HG03039 (cell line): ENCODE data around the gene GNB5.
A peak's percentile ranks its signal among the peaks of the same experiment; 100 is the strongest.
"Not testable (repeated sequence)": the region's sequence is repeated elsewhere in the genome, so short reads cannot be mapped to it uniquely, and the experiment has no call there.

Experiments used
- ATAC-seq: cut with Tn5 transposase; IDR thresholded peaks from one replicate; pipeline ENCODE4 v1.9.1; 2021; ENCODE audit warnings: mild to moderate bottlenecking, moderate library complexity; ENCODE audit not compliant: unreplicated experiment

GNB5 gene

DNA sequence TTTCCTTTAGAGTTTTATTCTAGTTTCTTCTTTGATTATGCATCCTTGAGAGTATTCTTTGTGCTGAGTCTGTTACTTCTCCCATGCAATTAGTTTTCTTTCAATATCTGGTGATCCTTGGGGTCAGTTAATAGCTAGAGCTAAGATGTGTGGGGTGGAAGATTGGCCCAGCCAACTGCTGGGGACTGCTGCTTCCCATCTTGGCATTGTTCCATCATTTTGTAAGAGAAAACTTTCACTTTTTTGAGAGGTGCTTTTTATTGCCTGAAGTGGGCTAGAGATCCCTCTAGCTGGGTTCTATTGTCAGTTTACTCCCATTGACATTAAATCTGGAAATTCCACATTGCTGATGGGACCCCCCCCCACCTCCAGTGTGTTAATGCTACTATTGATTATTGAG is 94.0 kb downstream of the GNB5 start:
- no peak for ATAC-seq

DNA sequence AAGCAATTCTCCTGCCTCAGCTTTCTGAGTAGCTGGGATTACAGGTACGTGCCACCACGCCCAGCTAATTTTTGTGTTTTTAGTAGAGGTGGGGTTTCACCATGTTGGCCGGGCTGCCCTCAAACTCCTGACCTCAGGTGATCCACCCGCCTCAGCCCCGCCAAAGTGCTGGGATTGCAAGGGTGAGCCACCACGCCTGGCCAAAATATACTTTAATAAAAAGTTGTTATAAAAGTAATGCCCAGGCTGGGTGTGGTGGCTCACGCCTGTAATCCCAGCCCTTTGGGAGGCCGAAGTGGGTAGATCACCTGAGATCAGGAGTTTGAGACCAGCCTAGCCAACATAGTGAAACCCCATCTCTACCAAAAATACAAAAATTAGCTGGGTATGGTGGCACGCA is 94.7 kb downstream of the GNB5 start:
- ATAC-seq, result not testable (repeated sequence)

DNA sequence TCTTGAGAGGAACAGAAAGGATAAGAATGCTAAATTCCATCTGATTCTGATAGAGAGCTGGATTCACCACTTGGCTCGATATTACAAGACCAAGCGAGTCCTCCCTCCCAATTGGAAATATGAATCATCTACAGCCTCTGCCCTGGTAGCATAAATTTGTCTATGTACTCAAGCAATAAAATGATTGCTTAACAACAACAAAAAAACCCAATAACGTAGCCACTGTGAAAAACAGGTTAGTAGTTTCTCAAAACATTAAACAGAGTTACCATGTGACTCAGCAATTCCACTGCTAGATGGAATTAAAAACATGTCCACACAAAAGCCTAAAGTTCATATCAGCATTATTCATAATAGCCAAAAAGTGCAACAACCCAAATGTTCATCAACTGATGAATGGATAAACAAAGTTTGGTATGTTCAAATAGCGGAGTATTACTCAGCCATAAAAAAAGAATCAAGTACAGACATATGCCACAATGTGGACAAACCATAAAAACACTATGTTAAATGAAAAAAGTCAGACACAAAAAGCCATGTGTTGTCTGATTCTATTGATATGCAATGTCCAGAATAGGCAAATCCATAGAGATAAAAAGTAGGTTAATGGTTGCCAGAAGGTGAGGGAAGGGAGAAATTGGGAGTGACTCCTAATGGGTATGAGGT is 95.5 kb downstream of the GNB5 start:
- no peak for ATAC-seq

GRCh38 chr15:52094811-52095584 is 96.2 kb downstream of the GNB5 start:
- no peak for ATAC-seq

DNA sequence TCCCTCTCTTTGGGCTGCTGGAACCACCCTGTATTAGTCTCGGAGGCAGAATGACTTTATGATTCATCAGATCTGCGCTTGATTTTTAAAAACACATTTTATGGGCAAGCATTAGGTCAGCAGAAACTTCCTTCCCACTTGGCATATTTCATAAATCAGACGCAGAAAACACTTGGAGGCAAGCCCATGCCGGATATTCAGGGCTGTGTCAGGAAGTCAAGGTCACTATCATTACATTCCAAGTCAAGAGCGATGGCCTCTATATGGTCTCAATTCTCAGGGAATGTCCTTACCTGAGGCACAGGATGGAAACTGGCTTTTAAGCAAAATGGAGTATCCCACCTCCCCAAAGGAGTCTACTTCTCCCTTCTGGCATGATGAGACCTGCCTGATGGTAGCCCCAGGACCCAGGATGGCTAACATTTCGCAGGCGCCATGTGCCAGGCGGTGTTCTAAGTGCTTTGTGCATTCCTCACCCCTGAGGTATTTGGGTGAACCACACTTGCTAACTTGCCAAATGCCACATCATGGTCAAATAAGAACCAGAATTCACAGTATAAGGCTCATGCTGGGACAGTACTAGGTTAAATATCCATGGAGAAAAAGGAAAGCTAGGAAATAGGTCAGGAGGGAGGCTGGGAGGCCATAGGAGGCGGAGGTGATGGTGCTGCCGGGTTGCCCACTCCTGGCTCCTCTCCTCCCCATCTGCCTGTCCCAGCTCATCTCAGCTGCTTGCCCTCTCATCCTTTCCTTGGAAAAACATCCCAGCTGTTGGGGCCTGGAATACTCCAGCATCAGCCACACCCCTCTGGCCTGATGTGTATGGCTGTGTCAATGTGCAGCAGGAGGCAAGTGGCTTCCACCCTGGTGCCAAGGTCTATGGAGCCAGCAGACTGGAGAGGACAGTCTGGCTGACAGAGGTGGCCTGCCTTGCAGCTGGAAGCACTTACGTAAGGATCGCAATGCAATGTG is 97.4 kb downstream of the GNB5 start:
- ATAC-seq, result no peak

- no peak for ATAC-seq
These were observed 98.0 kb downstream of the GNB5 start for GRCh38 chr15:52093167-52093538.

DNA sequence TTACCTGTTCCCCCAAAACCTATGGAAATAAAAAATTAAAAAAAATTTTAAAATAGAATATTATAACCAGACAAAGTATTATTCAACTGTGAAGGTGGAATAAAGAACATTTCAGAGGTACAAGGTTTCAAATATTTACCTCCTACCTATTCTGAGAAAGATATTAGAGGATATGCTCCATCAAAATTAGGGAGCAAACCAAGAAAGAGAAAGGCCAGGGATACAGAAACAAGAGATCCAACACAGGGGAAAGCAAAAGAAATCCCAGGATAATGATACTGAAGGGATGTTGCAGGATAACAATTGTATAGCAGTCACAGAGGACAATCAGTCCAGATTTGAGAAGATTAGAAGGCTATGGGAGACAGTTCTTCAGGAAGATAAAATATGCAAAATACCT is 101.0 kb downstream of the GNB5 start:
- ATAC-seq, result no peak

DNA sequence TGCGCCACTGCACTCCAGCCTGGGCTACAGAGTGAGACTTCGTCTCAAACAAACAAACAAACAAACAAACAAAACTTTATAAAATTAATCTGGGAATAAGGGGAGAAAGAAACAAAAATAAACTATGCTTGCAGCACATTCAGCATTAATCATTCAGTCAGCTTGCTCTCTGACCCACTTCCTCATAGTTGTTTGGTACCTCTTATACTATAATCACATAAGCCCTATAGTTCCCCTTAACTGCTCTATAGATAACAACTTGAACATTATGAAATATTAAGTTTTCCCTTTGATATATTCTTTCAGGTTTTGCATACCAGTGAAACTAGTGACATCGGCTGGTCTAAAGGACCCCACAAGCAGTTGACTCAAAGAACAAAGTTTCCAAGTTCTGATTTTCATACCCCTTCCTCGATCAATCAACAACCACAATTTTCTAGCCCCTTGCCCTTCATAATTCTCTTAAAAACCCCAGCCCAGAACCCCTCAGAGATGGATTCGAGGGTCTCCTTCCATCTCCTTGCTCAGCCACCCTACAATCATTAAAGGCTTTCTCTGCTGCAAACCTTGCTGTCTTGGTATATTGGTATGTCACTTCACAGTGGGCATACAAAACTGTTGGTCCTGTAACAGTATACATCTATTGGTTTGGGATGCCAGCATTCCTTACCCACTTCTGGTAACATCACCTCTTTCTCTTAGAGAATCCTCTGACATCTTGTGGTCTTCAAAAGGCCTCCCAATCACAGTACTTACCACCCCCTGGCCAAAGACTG is 105.0 kb downstream of the GNB5 start:
- no peak for ATAC-seq

DNA sequence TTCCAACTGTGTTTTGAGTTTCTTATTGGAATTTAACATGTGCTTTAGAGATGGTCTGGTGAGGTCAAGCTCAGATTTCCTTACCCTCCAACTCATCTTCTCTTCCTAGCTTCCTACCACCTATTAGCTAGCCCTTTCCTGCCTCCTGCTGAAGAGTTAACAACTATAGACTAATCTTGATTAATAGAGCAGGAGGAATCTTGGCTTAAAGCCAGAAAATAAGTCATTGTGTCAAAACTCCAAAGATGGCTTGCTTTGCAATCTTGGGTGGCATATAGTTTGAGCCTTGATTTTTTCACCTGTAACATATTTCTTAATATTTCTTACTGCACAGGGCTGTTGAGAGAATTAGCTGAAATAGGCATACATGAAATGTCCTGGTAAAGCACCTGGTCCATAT is 105.9 kb downstream of the GNB5 start:
- no peak for ATAC-seq

GRCh38 chr15:52083603-52084002 is 107.6 kb downstream of the GNB5 start:
- ATAC-seq, result no peak

- not testable (repeated sequence) for ATAC-seq
These were observed 108.2 kb downstream of the GNB5 start for GRCh38 chr15:52083037-52083359.

DNA sequence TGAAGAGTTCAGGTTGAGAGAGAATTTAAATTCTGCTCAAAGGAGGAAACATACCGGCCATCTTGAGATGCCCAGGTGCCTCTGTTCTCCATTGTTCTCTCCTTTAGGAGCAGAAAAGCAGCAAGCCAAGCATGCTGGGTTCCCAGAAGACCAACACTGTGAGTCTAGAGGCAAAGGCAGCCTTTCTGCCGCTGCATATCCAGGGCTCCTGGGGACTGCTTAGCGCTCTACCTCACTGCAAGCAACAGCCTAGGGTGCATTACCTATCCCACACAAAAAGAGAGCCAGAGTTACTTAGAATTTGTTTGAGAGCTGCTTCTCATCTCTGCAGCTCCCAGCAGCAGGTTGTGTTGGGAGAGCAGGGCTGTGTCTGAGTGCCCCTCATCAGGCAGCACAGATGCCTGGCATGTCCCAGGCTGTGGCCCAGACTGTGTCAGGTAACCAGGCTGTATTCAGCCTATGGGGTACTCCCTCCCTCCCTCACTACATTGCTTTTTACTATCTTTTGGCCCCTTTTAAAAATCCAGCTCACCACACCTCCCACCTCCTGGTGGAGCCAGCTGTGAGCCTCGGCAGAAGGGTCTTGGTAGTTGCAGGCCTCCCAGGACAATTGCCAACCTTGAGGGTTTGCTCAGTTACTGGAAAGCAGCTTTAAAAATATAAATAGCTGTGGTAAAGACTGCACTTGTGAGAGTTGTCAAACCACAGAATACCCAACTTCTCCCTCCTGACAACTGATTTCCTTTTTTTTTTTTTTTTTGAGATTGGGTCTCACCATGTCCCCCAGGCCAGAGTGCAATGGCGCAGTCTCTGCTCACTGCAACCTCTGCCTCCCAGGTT is 108.8 kb downstream of the GNB5 start:
- peak; percentile 70 for ATAC-seq

DNA sequence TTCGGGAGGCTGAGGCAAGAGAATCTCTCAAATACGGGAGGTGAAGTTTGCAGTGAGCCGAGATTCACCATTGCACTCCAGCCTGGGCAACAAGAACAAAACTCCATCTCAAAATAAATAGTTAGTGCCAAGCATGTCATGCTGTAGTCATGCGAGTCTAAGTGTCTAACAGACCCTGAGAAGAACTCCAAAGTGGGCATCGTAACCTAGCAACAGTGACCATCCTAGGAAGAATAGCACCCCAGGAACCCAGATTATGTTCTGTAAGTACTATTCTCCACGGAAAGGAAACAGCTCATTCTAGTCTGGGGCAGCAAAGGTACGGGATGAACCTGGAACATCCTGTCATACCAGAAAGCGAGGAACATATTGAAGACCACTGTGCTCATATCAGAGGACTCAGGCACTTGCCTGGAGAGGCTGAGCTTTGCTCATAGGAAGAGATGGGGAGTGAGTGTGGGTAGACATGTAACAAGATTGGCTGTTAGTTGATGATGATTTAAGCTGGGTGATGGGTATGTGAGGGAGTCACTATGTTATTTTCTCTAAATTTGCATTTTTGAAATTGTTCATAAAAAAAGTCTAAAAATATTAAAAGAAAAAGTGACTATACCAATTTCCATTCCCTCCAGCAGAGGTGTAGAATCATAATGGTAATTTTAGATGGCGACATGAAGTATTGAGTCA is 110.3 kb downstream of the GNB5 start:
- no peak for ATAC-seq

- ATAC-seq, result no peak
These were observed 111.2 kb downstream of the GNB5 start for GRCh38 chr15:52080031-52080430.

- no peak for ATAC-seq
These were observed 112.1 kb downstream of the GNB5 start for GRCh38 chr15:52078876-52079700.

- no peak for ATAC-seq
These were observed 112.9 kb downstream of the GNB5 start for GRCh38 chr15:52078197-52078875.

- ATAC-seq, result peak; percentile 72
These were observed 114.1 kb downstream of the GNB5 start for GRCh38 chr15:52076889-52077781.
